Tibial nerve (tissue), 4 donors: ENCODE data around the gene NDUFAF2. TPM values are rescaled to one million over a fixed set of nuclear protein-coding genes. Genes with fewer than 3 reads are reported as not detected.

Experiments used
- DNase-seq, 2 donors: peaks; one replicate each; pipeline ENCODE4 v3.0.0-alpha.2; 2019; ENCODE audit warnings: low spot score in 2 of 2
- H3K27ac ChIP-seq, 4 donors: fragments of 200-600 bp; sonication (generic) in 3 of 4; one replicate each; pipeline ENCODE4 v1.5.1; 2017 to 2019; ENCODE audit warnings: mild to moderate bottlenecking in 1 of 4
- H3K27me3 ChIP-seq, 2 donors: fragments of 200-600 bp; sonication (generic) in 1 of 2; one replicate each; pipeline versions ENCODE4 v1.5.1 to v1.6.0; 2017 to 2019
- H3K36me3 ChIP-seq, 3 donors: fragments of 200-600 bp; sonication (generic); one replicate each; pipeline ENCODE4 v1.5.1; 2018 to 2019
- H3K4me1 ChIP-seq, 4 donors: fragments of 200-600 bp; sonication (generic) in 3 of 4; one replicate each; pipeline ENCODE4 v1.5.1; 2017 to 2019
- H3K4me3 ChIP-seq, 4 donors: fragments of 200-600 bp; sonication (generic) in 3 of 4; one replicate each; pipeline ENCODE4 v1.5.1; 2017 to 2019; ENCODE audit warnings: mild to moderate bottlenecking in 1 of 4, moderate library complexity in 1 of 4
- H3K9me3 ChIP-seq, 4 donors: fragments of 200-600 bp; sonication (generic) in 3 of 4; one replicate each; pipeline ENCODE4 v1.5.1; 2017 to 2019
- CTCF ChIP-seq, 5 experiments: fragments of 200-600 bp in 3 of 5; fragments of 450-650 bp in 2 of 5; sonication (generic) in 3 of 5; IDR thresholded peaks; one replicate each; pipeline ENCODE4 v1.5.1; 2016 to 2019; ENCODE audit warnings: antibody characterized with exemption in 5 of 5, mild to moderate bottlenecking in 3 of 5, moderate library complexity in 2 of 5
- EP300 ChIP-seq, 2 donors: sonication (generic); formaldehyde crosslinking; IDR thresholded peaks; one replicate each; pipeline ENCODE4 v1.6.1; 2017; ENCODE audit warnings: antibody characterized with exemption in 2 of 2, mild to moderate bottlenecking in 1 of 2
- POLR2A ChIP-seq, 2 donors: fragments of 450-650 bp; IDR thresholded peaks; one replicate each; pipeline ENCODE4 v1.6.1; 2017; ENCODE audit warnings: antibody characterized with exemption in 2 of 2, mild to moderate bottlenecking in 2 of 2, moderate library complexity in 2 of 2
- WGBS, 2 donors: methylation state at CpG; one replicate each; pipeline ENCODE4 v1.1.5; 2018; 5-methylcytosine and 5-hydroxymethylcytosine counted together
- total RNA-seq, 4 donors: library from RNA; depleted of rRNA; stranded (reverse); fragments of >200 nt; gene quantifications; one replicate each; pipeline ENCODE4 v1.1.0, GENCODE V29; 2016

The NDUFAF2 gene
- total RNA-seq, 4 donors from 2014 or later = 16.2 to 46.5 (median 24.2) TPM

DNA sequence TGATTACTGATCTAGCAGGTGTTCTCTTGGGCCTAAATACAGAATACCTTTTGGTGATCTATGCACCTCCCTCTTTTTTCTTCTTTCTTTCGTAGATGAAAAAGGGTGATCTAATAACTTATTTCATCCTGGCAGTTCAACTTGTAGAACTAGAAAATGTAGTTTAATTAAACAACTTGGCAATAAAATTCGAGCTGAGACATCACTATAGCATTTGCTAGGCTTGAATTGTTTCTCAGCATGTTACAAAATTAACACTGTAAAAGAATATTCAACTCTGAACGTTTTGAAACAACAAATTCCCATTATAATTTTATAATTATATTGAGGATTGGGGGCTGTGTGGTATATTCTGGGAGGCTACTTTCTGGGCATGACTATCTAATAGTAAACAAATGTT, 197.8 kb downstream of the NDUFAF2 start:
- no peak for DNase-seq
- no peaks in the 10 kb centered on the region for H3K27me3 ChIP-seq
- 67 to 70% methylated on average over 3 of the region's 3 CpGs for WGBS, 2 donors
- no peaks in the 10 kb centered on the region for H3K36me3 ChIP-seq
- no peak overlapping the region for H3K27ac ChIP-seq
- TF ChIP-seq CTCF (IDR thresholded peaks at IDR 0.05) = no peak
- TF ChIP-seq EP300 (IDR thresholded peaks at IDR 0.05) = no peak
- TF ChIP-seq POLR2A (IDR thresholded peaks at IDR 0.05) = no peak
- no peaks in the 10 kb centered on the region for H3K4me1 ChIP-seq
- no peaks in the 10 kb centered on the region for H3K9me3 ChIP-seq
- no peak overlapping the region for H3K4me3 ChIP-seq

GRCh38 chr5:61148515-61148914, 203.5 kb downstream of the NDUFAF2 start:
- Histone ChIP-seq H3K27me3 (no peaks in the 10 kb centered on the region), H3K9me3 (no peaks in the 10 kb centered on the region), H3K4me3 (no peak overlapping the region), H3K4me1 (no peaks in the 10 kb centered on the region), H3K36me3 (peaks cover 0 to 5% (median 0%) of the 10 kb centered on the region in 3 donors), H3K27ac (no peak overlapping the region)
- TF ChIP-seq EP300 (IDR thresholded peaks at IDR 0.05) = no peak
- no peak for TF ChIP-seq POLR2A (IDR thresholded peaks at IDR 0.05)
- no peak for TF ChIP-seq CTCF (IDR thresholded peaks at IDR 0.05)
- no peak for DNase-seq

DNA sequence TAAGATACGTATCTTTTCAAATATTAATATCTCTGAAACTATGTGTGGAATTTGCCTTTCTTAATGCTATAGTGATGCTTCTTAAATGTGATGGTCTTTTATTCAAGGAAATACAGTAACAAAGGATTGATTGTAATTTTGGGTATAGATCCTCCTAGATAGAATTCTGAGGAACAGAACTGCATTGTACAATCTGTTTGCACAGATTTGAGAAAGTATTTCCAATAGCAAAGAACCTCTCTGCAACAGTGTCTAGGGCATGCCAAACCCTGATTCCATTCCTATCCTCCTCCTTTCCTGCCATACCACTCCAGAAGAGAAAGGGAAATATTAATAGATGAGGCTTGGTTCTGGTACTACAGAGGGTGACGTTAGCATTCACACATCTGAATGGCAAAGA, 206.9 kb downstream of the NDUFAF2 start:
- Histone ChIP-seq H3K36me3 (peaks cover 0 to 32% (median 0%) of the 10 kb centered on the region in 3 donors), H3K4me3 (no peak overlapping the region), H3K27me3 (no peaks in the 10 kb centered on the region), H3K9me3 (peaks cover 0 to 2% (median 0%) of the 10 kb centered on the region in 4 donors), H3K4me1 (no peaks in the 10 kb centered on the region), H3K27ac (no peak overlapping the region)
- WGBS, 2 donors = 63 to 66% methylated on average over 2 of the region's 2 CpGs
- no peak for DNase-seq
- no peak for TF ChIP-seq CTCF (IDR thresholded peaks at IDR 0.05)
- TF ChIP-seq EP300 (IDR thresholded peaks at IDR 0.05) = no peak
- no peak for TF ChIP-seq POLR2A (IDR thresholded peaks at IDR 0.05)

- Histone ChIP-seq H3K4me1 (peaks cover 0 to 40% (median 5%) of the 10 kb centered on the region in 4 donors), H3K4me3 (no peak overlapping the region), H3K27ac (no peak overlapping the region), H3K36me3 (peaks cover 0 to 51% (median 0%) of the 10 kb centered on the region in 3 donors), H3K9me3 (peaks cover 0 to 2% (median 0%) of the 10 kb centered on the region in 4 donors), H3K27me3 (no peaks in the 10 kb centered on the region)
- 83 to 84% methylated on average over 3 of the region's 3 CpGs for WGBS, 2 donors
- TF ChIP-seq CTCF (IDR thresholded peaks at IDR 0.05) (no peak), EP300 (IDR thresholded peaks at IDR 0.05) (no peak), POLR2A (IDR thresholded peaks at IDR 0.05) (no peak)
- DNase-seq = no peak
Observed at GRCh38 chr5:61159070-61159469, 214.1 kb downstream of the NDUFAF2 start.

- WGBS, 2 donors = 45 to 57% methylated on average over 4 of the region's 4 CpGs
- peaks cover 0 to 48% (median 0%) of the 10 kb centered on the region in 3 donors for H3K36me3 ChIP-seq
- no peak for DNase-seq
- no peak overlapping the region for H3K4me3 ChIP-seq
- peaks cover 0 to 42% (median 5%) of the 10 kb centered on the region in 4 donors for H3K4me1 ChIP-seq
- H3K27me3 ChIP-seq = no peaks in the 10 kb centered on the region
- no peak overlapping the region for H3K27ac ChIP-seq
- H3K9me3 ChIP-seq = peaks cover 0 to 2% (median 0%) of the 10 kb centered on the region in 4 donors
- TF ChIP-seq EP300 (IDR thresholded peaks at IDR 0.05) (no peak), POLR2A (IDR thresholded peaks at IDR 0.05) (no peak), CTCF (IDR thresholded peaks at IDR 0.05) (no peak)
Observed at GRCh38 chr5:61159836-61160235, 214.8 kb downstream of the NDUFAF2 start.
